Astrocyte of the spinal cord (primary cell): ENCODE measurements around the gene CPNE8.

Experiments used
- DNase-seq: peaks from one replicate; pipeline ENCODE4 v3.0.0; 2011; ENCODE audit warnings: low read depth, low spot score
- H3K4me3 ChIP-seq: 2 replicates; pipeline ENCODE4 v1.5.1; 2011; ENCODE audit warnings: low read depth, mild to moderate bottlenecking, low read length, moderate library complexity
- CTCF ChIP-seq: IDR thresholded peaks from 2 replicates; pipeline ENCODE4 v1.5.1; 2012; ENCODE audit warnings: low read depth, mild to moderate bottlenecking, low read length, inconsistent platforms
- in situ Hi-C: cut with HindIII; loops from 2 replicates; pipeline ENCODE4 v1.10.0; 2017; ENCODE audit warnings: low sequenced_read_pairs

Gene CPNE8

GRCh38 chr12:38912116-38912515 lies 6.7 kb upstream of the CPNE8 start:
- TF ChIP-seq CTCF = no peak
- in situ Hi-C loops = no loop called here
- DNase-seq = no peak
- H3K4me3 ChIP-seq = no peak overlapping the region

GRCh38 chr12:38911611-38912010 lies 6.2 kb upstream of the CPNE8 start:
- in situ Hi-C loops = no loop called here
- no peak for TF ChIP-seq CTCF
- H3K4me3 ChIP-seq = no peak overlapping the region
- DNase-seq = no peak

GRCh38 chr12:38907201-38907923 lies 2.0 kb upstream of the CPNE8 start:
- no peak for DNase-seq
- H3K4me3 ChIP-seq = peak overlapping the region; percentile 55
- in situ Hi-C loops = no loop called here
- no peak for TF ChIP-seq CTCF

GRCh38 chr12:38906482-38907200 lies 1.2 kb upstream of the CPNE8 start:
- TF ChIP-seq CTCF = peak; percentile 94
- peak overlapping the region; percentile 55 for H3K4me3 ChIP-seq
- DNase-seq = peak; percentile 83
- in situ Hi-C loops = no loop called here

- peak overlapping the region; percentile 55 for H3K4me3 ChIP-seq
- in situ Hi-C loops = no loop called here
- DNase-seq = peak; percentile 39
- no peak for TF ChIP-seq CTCF
Measured at GRCh38 chr12:38904537-38905479, 583 bp downstream of the CPNE8 start.

- TF ChIP-seq CTCF = no peak
- no peak overlapping the region for H3K4me3 ChIP-seq
- in situ Hi-C loops = no loop called here
- DNase-seq = no peak
Measured at GRCh38 chr12:38903596-38903995, 1.8 kb downstream of the CPNE8 start.
